A673 (cell line): Measurements from ENCODE around the gene TRPM3. TPM values are rescaled to one million over a fixed set of nuclear protein-coding genes. Genes with fewer than 3 reads are reported as not detected.
A peak's percentile ranks its signal among the peaks of the same experiment; 100 is the strongest.

Experiments used
- BruUV-seq: library from RNA; stranded (reverse); fragments of 400-500 nt; replicated peaks from 2 replicates; lab custom pipeline; 2021; lab: Mats Ljungman, UMichigan
- CTCF ChIA-PET: fragments of 300-600 bp; sonication (Branson Sonifier 250); formaldehyde crosslinking; loops from one replicate; lab custom pipeline; 2022; ENCODE audit warnings: antibody characterized with exemption; lab: Charles Lee
- POLR2A ChIA-PET: fragments of 300-600 bp; sonication (Branson Sonifier 250); formaldehyde crosslinking; loops from one replicate; lab custom pipeline; 2022; ENCODE audit warnings: antibody characterized with exemption; ENCODE audit not compliant: low non-redundant PET; lab: Charles Lee
- DNase-seq: peaks from one replicate; pipeline ENCODE4 v3.0.0-alpha.2; 2015; ENCODE audit warnings: low spot score
- H3K27ac ChIP-seq: fragments of 200-600 bp; sonication (generic); 2 replicates; pipeline ENCODE4 v1.5.1; 2016; ENCODE audit warnings: mixed run types, low read depth, mild to moderate bottlenecking, mixed read lengths, antibody characterized with exemption, low read length; ENCODE audit not compliant: poor library complexity, severe bottlenecking
- H3K27me3 ChIP-seq: fragments of 200-600 bp; sonication (generic); replicated peaks from 2 replicates; pipeline ENCODE4 v1.6.1; 2017; ENCODE audit warnings: mixed run types, low read depth, mild to moderate bottlenecking, mixed read lengths, antibody characterized with exemption, low read length; ENCODE audit not compliant: insufficient read depth, poor library complexity
- H3K36me3 ChIP-seq: fragments of 200-600 bp; sonication (generic); 2 replicates; pipeline ENCODE4 v1.6.1; 2016; ENCODE audit warnings: mixed run types, mild to moderate bottlenecking, mixed read lengths, antibody characterized with exemption, low read length; ENCODE audit not compliant: insufficient read depth, poor library complexity, severe bottlenecking
- H3K4me1 ChIP-seq: fragments of 200-600 bp; sonication (generic); 2 replicates; pipeline ENCODE4 v1.6.1; 2017; ENCODE audit warnings: mixed run types, mild to moderate bottlenecking, mixed read lengths, antibody characterized with exemption, low read length; ENCODE audit not compliant: insufficient read depth, poor library complexity, severe bottlenecking
- H3K4me3 ChIP-seq: fragments of 200-600 bp; sonication (generic); 2 replicates; pipeline ENCODE4 v1.5.1; 2016; ENCODE audit warnings: low read depth, mixed run types, mild to moderate bottlenecking, mixed read lengths, low read length; ENCODE audit not compliant: poor library complexity, severe bottlenecking
- H3K9me3 ChIP-seq: fragments of 200-600 bp; sonication (generic); 2 replicates; pipeline ENCODE4 v1.6.1; 2016; ENCODE audit warnings: mixed run types, low read depth, mild to moderate bottlenecking, mixed read lengths, antibody characterized with exemption, low read length; ENCODE audit not compliant: poor library complexity, severe bottlenecking
- CTCF ChIP-seq: fragments of 300-800, 200-600 bp; sonication (generic); conservative IDR thresholded peaks from 2 replicates; pipeline ENCODE4 v1.5.1; 2017; ENCODE audit warnings: low read depth, mild to moderate bottlenecking, antibody characterized with exemption, low read length, moderate library complexity, mixed read lengths
- EZH2 ChIP-seq: fragments of 200-600 bp; sonication (generic); IDR thresholded peaks from 2 replicates; pipeline ENCODE4 v1.6.1; 2017; ENCODE audit warnings: borderline replicate concordance, low read depth, mild to moderate bottlenecking, mixed read lengths, antibody characterized with exemption, low read length; ENCODE audit not compliant: poor library complexity, severe bottlenecking
- intact Hi-C: fragments of 100-400 bp; cut with micrococcal nuclease; formaldehyde crosslinking; loops from one replicate; pipeline ENCODE4 v1.10.0; 2022; ENCODE audit not compliant: unreplicated experiment
- total RNA-seq: library from RNA; stranded (reverse); gene quantifications from 2 replicates; pipeline ENCODE4 v1.2.3, GENCODE V29; 2021

TRPM3 gene
- total RNA-seq, 1 experiment from 2014 or later = not detected

- Histone ChIP-seq H3K4me1 (no peaks in the 10 kb centered on the region), H3K27ac (no peak overlapping the region), H3K36me3 (no peaks in the 10 kb centered on the region), H3K27me3 (peaks cover 3% of the 10 kb centered on the region), H3K4me3 (no peak overlapping the region), H3K9me3 (no peaks in the 10 kb centered on the region)
- TF ChIP-seq EZH2 (no peak), CTCF (no peak)
- ChIA-PET POLR2A (no interaction called here), CTCF (interaction anchor here (0.7 kb wide), 1 partner anchor 139 kb away, joined by 5 read pairs; no protein-coding TSS in a partner anchor)
- BruUV-seq = no TSS peak
- DNase-seq = no peak
- intact Hi-C loops = no loop called here
These were observed 189.3 kb downstream of the TRPM3 start for GRCh38 chr9:70932097-70932496.

- Histone ChIP-seq H3K4me3 (no peak overlapping the region), H3K4me1 (no peaks in the 10 kb centered on the region), H3K36me3 (no peaks in the 10 kb centered on the region), H3K27me3 (no peaks in the 10 kb centered on the region), H3K27ac (no peak overlapping the region), H3K9me3 (no peaks in the 10 kb centered on the region)
- ChIA-PET CTCF (no interaction called here), POLR2A (no interaction called here)
- no TSS peak for BruUV-seq
- DNase-seq = no peak
- intact Hi-C loops = loop anchor here (5.0 kb wide), 1 partner anchor 285 kb away; no protein-coding TSS in a partner anchor
- TF ChIP-seq EZH2 = no peak
- TF ChIP-seq CTCF = no peak
These were observed 193.9 kb downstream of the TRPM3 start for GRCh38 chr9:70927530-70927929.

- Histone ChIP-seq H3K27me3 (no peaks in the 10 kb centered on the region), H3K4me1 (no peaks in the 10 kb centered on the region), H3K36me3 (no peaks in the 10 kb centered on the region), H3K27ac (no peak overlapping the region), H3K4me3 (no peak overlapping the region), H3K9me3 (no peaks in the 10 kb centered on the region)
- intact Hi-C loops = loop anchor here (1.0 to 5.0 kb wide), 2 partner anchors 283 to 324 kb away; no protein-coding TSS in a partner anchor
- POLR2A ChIA-PET = no interaction called here
- CTCF ChIA-PET = no interaction called here
- TF ChIP-seq CTCF = peak; percentile 82
- TF ChIP-seq EZH2 = no peak
- DNase-seq = peak; percentile 71
- no TSS peak for BruUV-seq
These were observed 196.4 kb downstream of the TRPM3 start for GRCh38 chr9:70924895-70925547.
